Colonic mucosa (tissue), 4 donors: ENCODE measurements around the gene CCDC122. TPM values are rescaled to one million over a fixed set of nuclear protein-coding genes. Genes with fewer than 3 reads are reported as not detected.

ENCODE experiments used
- DNase-seq: peaks from one replicate; pipeline ENCODE4 v3.0.0-alpha.2; 2020
- H3K27ac ChIP-seq: fragments of 200-600 bp; one replicate; pipeline ENCODE4 v1.8.0; 2021
- H3K27me3 ChIP-seq: fragments of 200-600 bp; one replicate; pipeline ENCODE4 v1.8.0; 2021
- H3K36me3 ChIP-seq: fragments of 200-600 bp; one replicate; pipeline ENCODE4 v1.8.0; 2021
- H3K4me1 ChIP-seq: fragments of 200-600 bp; one replicate; pipeline ENCODE4 v1.8.0; 2021; ENCODE audit warnings: mild to moderate bottlenecking
- H3K4me3 ChIP-seq: fragments of 200-600 bp; one replicate; pipeline ENCODE4 v1.8.0; 2021
- H3K9ac ChIP-seq, 2 donors: one replicate each; pipeline ENCODE4 v1.7.0; 2013; ENCODE audit warnings: control low read depth in 2 of 2, low read depth in 2 of 2, low read length in 2 of 2
- H3K9me3 ChIP-seq: fragments of 200-600 bp; one replicate; pipeline ENCODE4 v1.8.0; 2021
- CTCF ChIP-seq: fragments of 200-600 bp; IDR thresholded peaks from one replicate; pipeline ENCODE4 v1.8.0; 2022; ENCODE audit warnings: antibody characterized with exemption, mild to moderate bottlenecking
- intact Hi-C: fragments of 100-400 bp; cut with DNase I; formaldehyde crosslinking; loops from one replicate; pipeline ENCODE4 v1.14.1; 2022
- total RNA-seq, 2 donors: library from RNA; stranded (reverse); fragmentation: NEBNext Ultra II Directional in 1 of 2; extraction: Animal tissue kit (Norgen Biotek cat#: 25700) in 1 of 2; gene quantifications; one replicate each; pipeline ENCODE4 v1.2.1, GENCODE V29; 2021
- donor health status: healthy.
- donor health status: DM: no; HTN: no; CAD: no.
- donor health status: DM: no; HTN: no; CAD: no.

Gene CCDC122
- total RNA-seq, 2 donors from 2014 or later = 5.4 to 6.9 TPM

- intact Hi-C loops = no loop called here
- no peak for TF ChIP-seq CTCF
- no peak overlapping the region for H3K4me3 ChIP-seq
- H3K36me3 ChIP-seq = no peaks in the 10 kb centered on the region
- H3K9me3 ChIP-seq = no peaks in the 10 kb centered on the region
- DNase-seq = no peak
- no peaks in the 10 kb centered on the region for H3K4me1 ChIP-seq
- no peak overlapping the region for H3K9ac ChIP-seq
- no peak overlapping the region for H3K27ac ChIP-seq
- no peaks in the 10 kb centered on the region for H3K27me3 ChIP-seq
Observed at GRCh38 chr13:43881580-43881979, 2.0 kb upstream of the CCDC122 start.

- no peak for TF ChIP-seq CTCF
- no peaks in the 10 kb centered on the region for H3K4me1 ChIP-seq
- H3K36me3 ChIP-seq = no peaks in the 10 kb centered on the region
- no peak overlapping the region for H3K9ac ChIP-seq
- no peak overlapping the region for H3K4me3 ChIP-seq
- no peaks in the 10 kb centered on the region for H3K9me3 ChIP-seq
- DNase-seq = no peak
- no peak overlapping the region for H3K27ac ChIP-seq
- H3K27me3 ChIP-seq = no peaks in the 10 kb centered on the region
- intact Hi-C loops = no loop called here
Observed at GRCh38 chr13:43880926-43881325, 1.4 kb upstream of the CCDC122 start.

- Histone ChIP-seq H3K36me3 (no peaks in the 10 kb centered on the region), H3K9ac (peak overlapping the region; percentile 81 to 87), H3K4me1 (no peaks in the 10 kb centered on the region), H3K27me3 (no peaks in the 10 kb centered on the region), H3K4me3 (peak overlapping the region; percentile 64), H3K27ac (no peak overlapping the region), H3K9me3 (no peaks in the 10 kb centered on the region)
- intact Hi-C loops = no loop called here
- no peak for TF ChIP-seq CTCF
- DNase-seq = no peak
Observed at GRCh38 chr13:43880214-43880855, 795 bp upstream of the CCDC122 start.

- Histone ChIP-seq H3K4me1 (no peaks in the 10 kb centered on the region), H3K36me3 (no peaks in the 10 kb centered on the region), H3K27me3 (no peaks in the 10 kb centered on the region), H3K9me3 (no peaks in the 10 kb centered on the region), H3K27ac (peak within 1 kb of the TSS; percentile 93), H3K4me3 (peak within 1 kb of the TSS; percentile 64), H3K9ac (peak within 1 kb of the TSS; percentile 81 to 87)
- no peak for TF ChIP-seq CTCF
- intact Hi-C loops = loop anchor here (10.0 kb wide), 1 partner anchor 1285 kb away; no protein-coding TSS in a partner anchor
- no peak for DNase-seq
Observed at GRCh38 chr13:43879755-43880181, 228 bp upstream of the CCDC122 start, which contains the start of gene LACC1. TSS of gene LACC1 (plus strand) at chr13:43879904. CDS start at chr13:43880986, 1,082 bp downstream.

GRCh38 chr13:43877766-43878165 is 1.8 kb downstream of the CCDC122 start:
- Histone ChIP-seq H3K9ac (no peak overlapping the region), H3K36me3 (no peaks in the 10 kb centered on the region), H3K27me3 (no peaks in the 10 kb centered on the region), H3K4me1 (no peaks in the 10 kb centered on the region), H3K4me3 (no peak overlapping the region), H3K9me3 (no peaks in the 10 kb centered on the region), H3K27ac (no peak overlapping the region)
- no peak for DNase-seq
- no peak for TF ChIP-seq CTCF
- intact Hi-C loops = loop anchor here (10.0 kb wide), 1 partner anchor 1283 kb away; no protein-coding TSS in a partner anchor
